ENCODE measurements around the gene CDH4. TPM values are rescaled to one million over a fixed set of nuclear protein-coding genes. Genes with fewer than 3 reads are reported as not detected.

CDH4 gene
- total and polyA plus RNA-seq, 2 donors from 2014 or later = 1.1 TPM; not detected in 1

DNA sequence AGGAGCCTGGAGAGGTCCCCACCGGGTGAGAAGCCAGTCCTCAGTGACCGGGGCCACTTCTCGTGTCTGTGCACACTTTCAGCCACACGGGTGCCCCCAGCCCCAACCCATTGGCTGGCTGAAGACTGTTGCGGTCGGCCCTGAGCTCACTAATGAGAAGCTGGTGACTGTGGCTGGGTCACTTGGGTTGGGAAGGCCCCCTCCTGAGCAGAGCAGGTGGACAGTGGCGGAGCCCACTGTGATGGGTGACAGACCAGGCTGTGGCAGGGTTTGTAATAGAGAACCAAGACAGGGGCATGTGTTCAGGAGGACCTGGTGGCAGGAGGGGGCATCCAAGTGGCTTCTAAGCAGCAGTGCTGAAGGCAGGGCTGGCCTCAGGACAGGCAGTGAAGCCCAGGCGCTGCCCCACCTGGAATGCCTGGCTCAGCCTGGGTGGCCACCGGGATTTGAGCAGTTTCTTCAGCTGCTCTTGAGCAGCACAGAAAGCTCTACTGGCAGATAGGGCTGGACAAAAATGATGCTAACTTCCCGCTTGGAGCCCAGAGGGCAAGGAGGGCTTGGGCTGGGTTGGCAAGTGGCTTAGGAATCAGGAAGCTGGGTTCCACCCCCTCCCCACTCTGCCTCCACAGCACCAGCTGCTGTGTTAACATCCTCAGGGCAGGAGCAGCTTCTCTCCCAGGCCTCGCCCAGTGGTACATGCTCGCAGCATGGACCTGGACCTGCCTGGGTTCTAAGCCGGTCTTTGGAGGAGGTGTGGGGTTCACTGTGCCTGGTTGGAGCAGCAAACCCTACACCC lies 256.4 kb downstream of the CDH4 start:
- H3K27ac ChIP-seq (ENCODE audit: low read depth in 2 of 2, low read length in 2 of 2) = no peak overlapping the region
- FAIRE-seq (no peak), DNase-seq (no peak)
- intact Hi-C loops (cut with DNase I) = no loop called here
- H3K4me3 ChIP-seq (ENCODE audit: low read length in 3 of 3) = no peak overlapping the region
- H3K4me1 ChIP-seq (ENCODE audit: control insufficient read depth in 2 of 3, insufficient read depth in 2 of 3, low read depth in 1 of 3, low read length in 3 of 3) = no peaks in the 10 kb centered on the region
- H3K27me3 ChIP-seq (ENCODE audit: control insufficient read depth, insufficient read depth, low read length) = no peaks in the 10 kb centered on the region
- no peaks in the 10 kb centered on the region for H3K9me3 ChIP-seq (ENCODE audit: control insufficient read depth in 2 of 3, insufficient read depth in 1 of 3, low read length in 3 of 3)
- H3K36me3 ChIP-seq (ENCODE audit: control insufficient read depth in 2 of 3, insufficient read depth in 3 of 3, low read length in 3 of 3) = no peaks in the 10 kb centered on the region
- TF ChIP-seq, protein P1, sequence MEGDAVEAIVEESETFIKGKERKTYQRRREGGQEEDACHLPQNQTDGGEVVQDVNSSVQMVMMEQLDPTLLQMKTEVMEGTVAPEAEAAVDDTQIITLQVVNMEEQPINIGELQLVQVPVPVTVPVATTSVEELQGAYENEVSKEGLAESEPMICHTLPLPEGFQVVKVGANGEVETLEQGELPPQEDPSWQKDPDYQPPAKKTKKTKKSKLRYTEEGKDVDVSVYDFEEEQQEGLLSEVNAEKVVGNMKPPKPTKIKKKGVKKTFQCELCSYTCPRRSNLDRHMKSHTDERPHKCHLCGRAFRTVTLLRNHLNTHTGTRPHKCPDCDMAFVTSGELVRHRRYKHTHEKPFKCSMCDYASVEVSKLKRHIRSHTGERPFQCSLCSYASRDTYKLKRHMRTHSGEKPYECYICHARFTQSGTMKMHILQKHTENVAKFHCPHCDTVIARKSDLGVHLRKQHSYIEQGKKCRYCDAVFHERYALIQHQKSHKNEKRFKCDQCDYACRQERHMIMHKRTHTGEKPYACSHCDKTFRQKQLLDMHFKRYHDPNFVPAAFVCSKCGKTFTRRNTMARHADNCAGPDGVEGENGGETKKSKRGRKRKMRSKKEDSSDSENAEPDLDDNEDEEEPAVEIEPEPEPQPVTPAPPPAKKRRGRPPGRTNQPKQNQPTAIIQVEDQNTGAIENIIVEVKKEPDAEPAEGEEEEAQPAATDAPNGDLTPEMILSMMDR (IDR thresholded peaks at IDR 0.05; ENCODE audit: borderline replicate concordance, extremely low read depth, insufficient read depth) = no peak
- H3K9ac ChIP-seq (ENCODE audit: low read length in 3 of 3) = no peak overlapping the region

DNA sequence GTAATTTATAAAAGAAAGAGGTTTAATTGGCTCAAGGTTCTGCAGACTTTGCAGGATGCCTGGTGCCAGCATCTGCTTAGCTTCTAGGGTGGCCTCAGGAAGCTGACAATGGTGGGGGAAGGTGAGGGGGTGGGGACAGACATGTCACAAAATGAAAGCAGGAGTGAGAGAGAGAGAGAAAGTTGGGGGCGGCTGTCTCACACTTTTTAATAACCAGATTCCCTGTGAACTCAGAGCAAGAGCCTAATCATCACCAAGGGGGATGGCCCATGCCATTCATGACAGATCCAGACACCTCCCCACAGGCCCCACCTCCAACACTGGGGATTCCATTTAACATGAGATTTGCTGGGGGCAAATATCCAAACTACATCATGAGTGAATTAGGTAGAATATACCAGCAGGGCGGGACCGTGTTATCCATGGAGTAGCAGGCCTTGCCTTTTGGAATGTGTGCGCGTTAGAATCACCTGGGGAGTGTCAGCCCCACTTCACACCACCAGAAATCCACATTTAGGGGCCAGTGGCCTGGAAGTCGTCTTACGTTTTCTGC lies 258.8 kb downstream of the CDH4 start:
- no peaks in the 10 kb centered on the region for H3K36me3 ChIP-seq (ENCODE audit: control insufficient read depth in 2 of 3, insufficient read depth in 3 of 3, low read length in 3 of 3)
- H3K27me3 ChIP-seq (ENCODE audit: control insufficient read depth, insufficient read depth, low read length) = no peaks in the 10 kb centered on the region
- H3K27ac ChIP-seq (ENCODE audit: low read depth in 2 of 2, low read length in 2 of 2) = no peak overlapping the region
- H3K9ac ChIP-seq (ENCODE audit: low read length in 3 of 3) = no peak overlapping the region
- H3K9me3 ChIP-seq (ENCODE audit: control insufficient read depth in 2 of 3, insufficient read depth in 1 of 3, low read length in 3 of 3) = no peaks in the 10 kb centered on the region
- no peak for FAIRE-seq
- DNase-seq = no peak
- intact Hi-C loops (cut with DNase I) = no loop called here
- no peak overlapping the region for H3K4me3 ChIP-seq (ENCODE audit: low read length in 3 of 3)
- TF ChIP-seq, protein P1 (IDR thresholded peaks at IDR 0.05; ENCODE audit: borderline replicate concordance, extremely low read depth, insufficient read depth) = no peak
- H3K4me1 ChIP-seq (ENCODE audit: control insufficient read depth in 2 of 3, insufficient read depth in 2 of 3, low read depth in 1 of 3, low read length in 3 of 3) = no peaks in the 10 kb centered on the region

DNA sequence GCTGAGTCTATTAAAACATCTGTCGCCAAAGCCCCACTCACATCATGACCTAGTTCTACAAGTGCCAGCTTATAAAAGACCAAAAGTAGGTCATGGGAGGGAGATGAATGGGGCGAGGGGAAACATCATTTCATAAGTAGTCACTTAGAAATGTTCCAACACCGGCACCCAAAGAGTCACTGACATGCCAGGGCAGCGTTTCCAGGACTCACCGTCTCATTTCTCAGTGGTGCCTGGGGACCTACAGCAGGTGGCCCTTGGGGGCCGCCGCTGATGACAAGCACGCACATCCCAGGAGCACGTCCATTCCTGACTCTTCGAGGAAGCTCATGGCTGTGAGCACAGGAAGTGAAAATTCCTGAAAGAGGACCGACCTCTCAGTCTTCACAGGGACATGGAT lies 260.4 kb downstream of the CDH4 start:
- TF ChIP-seq, protein P1 (IDR thresholded peaks at IDR 0.05; ENCODE audit: borderline replicate concordance, extremely low read depth, insufficient read depth) = no peak

More for the DNA sequence above, 260.4 kb downstream of the CDH4 start:
- intact Hi-C loops (cut with DNase I) = no loop called here
- DNase-seq (no peak), FAIRE-seq (no peak)
- Histone ChIP-seq H3K4me3 (ENCODE audit: low read length in 3 of 3) (no peak overlapping the region), H3K36me3 (ENCODE audit: control insufficient read depth in 2 of 3, insufficient read depth in 3 of 3, low read length in 3 of 3) (no peaks in the 10 kb centered on the region), H3K9ac (ENCODE audit: low read length in 3 of 3) (no peak overlapping the region), H3K27ac (ENCODE audit: low read depth in 2 of 2, low read length in 2 of 2) (no peak overlapping the region), H3K9me3 (ENCODE audit: control insufficient read depth in 2 of 3, insufficient read depth in 1 of 3, low read length in 3 of 3) (no peaks in the 10 kb centered on the region), H3K4me1 (ENCODE audit: control insufficient read depth in 2 of 3, insufficient read depth in 2 of 3, low read depth in 1 of 3, low read length in 3 of 3) (no peaks in the 10 kb centered on the region), H3K27me3 (ENCODE audit: control insufficient read depth, insufficient read depth, low read length) (no peaks in the 10 kb centered on the region)

All from kidney (tissue), 14 donors.